Activated CD4-positive, alpha-beta T cell treated with anti-CD3 and anti-CD28 coated beads, Interleukin-2, Interleukin-4, amounts not matched to agents 100 ng/mL and 50 ng/mL, durations not matched to agents 16 hours and 8 hours (primary cell): ENCODE results near the gene SLC16A7.

ENCODE experiments used
- DNase-seq: peaks from one replicate; pipeline ENCODE4 v3.0.0-alpha.2; 2020; ENCODE audit warnings: low spot score

The SLC16A7 gene

DNA sequence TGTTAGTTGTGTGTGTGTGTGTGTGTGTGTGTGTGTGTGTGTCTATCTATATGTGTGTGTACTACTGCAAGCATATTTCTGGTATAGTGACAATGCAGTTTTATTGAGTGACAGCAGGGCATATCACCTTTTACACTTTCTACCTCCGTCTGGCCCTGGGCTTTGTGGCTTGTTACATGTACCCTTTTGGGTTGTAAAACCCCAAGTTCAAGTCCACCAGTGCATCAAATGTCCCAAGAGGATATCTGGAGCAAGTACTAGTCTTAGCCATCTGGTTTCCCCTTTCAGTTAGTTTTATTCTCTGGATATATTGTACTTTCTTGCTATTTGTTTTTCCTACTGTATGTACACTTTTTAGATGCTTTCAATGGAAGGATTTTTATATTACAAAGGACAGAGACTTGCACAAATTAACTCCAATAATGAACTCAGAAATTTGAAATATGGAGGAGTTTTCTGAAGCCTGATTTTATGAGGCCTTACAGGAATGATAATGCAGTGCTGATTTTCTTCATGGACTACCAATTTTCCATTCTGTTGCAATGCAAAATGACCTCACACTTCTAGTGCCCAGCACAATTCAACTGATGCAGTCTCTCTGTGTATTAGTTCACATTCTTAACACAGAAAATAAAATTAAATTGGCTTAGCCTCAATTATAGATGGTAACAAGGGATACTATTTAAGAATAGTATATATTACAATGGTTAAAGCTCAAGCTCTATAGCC, 29.1 kb downstream of the SLC16A7 start:
- DNase-seq = no peak

DNA sequence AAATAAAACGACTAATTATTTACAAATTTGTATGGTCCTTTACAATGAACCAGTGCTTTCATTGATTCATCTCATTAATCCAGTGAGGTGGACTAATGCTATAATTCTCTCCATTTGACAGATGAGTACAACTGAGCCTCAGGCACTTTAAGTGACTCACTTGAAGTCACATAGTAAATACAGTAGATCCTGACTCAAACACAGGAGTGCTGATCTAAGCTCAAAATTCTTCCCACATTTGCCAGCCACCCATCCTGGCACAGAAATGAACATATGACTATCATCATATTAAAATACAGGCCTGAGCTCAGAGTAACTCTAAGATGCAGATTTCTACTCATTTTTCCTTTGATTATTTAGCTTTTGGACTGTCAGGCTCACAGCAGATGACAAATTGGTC, 30.6 kb downstream of the SLC16A7 start:
- peak; percentile 6 for DNase-seq

DNA sequence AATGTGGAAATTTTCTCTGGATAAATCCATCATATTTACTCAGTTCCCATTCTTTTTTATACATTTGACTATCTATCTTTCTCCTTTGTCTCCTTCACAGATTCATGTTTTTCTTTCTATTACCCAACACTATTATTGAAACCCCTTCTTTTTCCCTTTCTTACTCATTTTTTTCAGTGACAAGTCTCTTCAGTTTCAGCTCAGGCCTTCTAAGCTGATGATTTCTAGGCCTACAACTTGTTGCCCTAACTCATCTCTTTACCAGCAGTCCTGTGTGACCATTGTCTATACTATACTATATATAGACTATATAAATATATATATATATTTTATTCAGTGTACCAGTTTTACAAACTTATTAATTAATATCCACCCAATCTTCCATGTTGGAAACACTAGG, 31.8 kb downstream of the SLC16A7 start:
- no peak for DNase-seq

DNA sequence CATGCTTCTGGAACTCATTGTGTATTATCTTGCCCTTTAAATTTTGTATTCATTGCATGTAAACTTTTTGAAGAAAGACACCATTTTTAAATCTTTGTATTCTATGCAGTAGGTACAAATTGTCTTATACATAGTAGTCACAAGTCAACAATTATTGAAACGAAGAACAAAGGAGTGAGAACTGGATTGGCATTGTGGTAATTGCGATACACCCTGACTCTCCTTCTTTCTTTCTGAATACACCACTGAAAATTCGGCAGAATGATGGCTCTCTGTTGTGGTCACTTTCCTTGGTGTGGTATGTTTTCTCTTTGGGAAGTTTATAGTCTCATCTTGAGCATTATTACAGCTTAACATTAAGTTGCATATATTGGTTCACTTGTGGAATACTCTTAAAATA, 34.1 kb downstream of the SLC16A7 start:
- DNase-seq = no peak

DNA sequence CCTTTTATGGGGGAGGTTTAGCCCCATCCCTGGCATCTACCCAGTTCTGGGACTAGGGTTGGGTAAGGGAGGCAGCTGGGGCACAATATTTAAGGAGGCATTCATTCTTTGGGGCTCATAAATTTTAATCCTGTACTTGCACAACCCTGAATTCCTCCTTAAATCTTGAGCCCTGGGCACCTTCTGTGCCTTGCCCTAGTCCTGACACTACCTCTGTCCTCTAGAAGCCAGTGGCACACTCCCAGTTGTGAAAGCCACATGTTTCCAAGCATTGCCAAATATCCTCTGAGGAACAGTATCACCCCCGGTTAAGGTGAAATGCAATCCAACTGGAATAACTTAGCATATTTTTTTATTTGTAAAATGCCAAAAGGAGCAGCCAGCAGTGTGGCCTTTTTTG, 36.6 kb downstream of the SLC16A7 start:
- DNase-seq = no peak

DNA sequence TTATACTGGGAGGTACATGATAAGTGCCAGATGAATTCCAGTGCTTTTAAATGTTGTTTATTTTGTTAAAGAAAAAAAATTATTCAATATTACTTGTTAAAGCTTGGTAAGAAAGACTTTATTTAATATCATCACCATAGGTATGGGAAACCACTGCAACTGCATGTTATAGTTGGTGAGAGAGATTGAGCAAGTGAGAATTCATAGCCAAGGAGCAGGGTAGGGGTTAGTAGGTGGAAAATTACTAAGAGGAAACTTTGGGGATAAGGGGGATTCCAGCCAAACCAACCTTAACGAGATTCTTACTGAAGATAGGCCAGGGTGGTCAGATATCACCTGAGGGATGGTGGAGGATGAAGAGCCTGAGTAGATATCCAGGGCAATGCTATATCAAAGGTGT, 38.4 kb downstream of the SLC16A7 start:
- DNase-seq = no peak

DNA sequence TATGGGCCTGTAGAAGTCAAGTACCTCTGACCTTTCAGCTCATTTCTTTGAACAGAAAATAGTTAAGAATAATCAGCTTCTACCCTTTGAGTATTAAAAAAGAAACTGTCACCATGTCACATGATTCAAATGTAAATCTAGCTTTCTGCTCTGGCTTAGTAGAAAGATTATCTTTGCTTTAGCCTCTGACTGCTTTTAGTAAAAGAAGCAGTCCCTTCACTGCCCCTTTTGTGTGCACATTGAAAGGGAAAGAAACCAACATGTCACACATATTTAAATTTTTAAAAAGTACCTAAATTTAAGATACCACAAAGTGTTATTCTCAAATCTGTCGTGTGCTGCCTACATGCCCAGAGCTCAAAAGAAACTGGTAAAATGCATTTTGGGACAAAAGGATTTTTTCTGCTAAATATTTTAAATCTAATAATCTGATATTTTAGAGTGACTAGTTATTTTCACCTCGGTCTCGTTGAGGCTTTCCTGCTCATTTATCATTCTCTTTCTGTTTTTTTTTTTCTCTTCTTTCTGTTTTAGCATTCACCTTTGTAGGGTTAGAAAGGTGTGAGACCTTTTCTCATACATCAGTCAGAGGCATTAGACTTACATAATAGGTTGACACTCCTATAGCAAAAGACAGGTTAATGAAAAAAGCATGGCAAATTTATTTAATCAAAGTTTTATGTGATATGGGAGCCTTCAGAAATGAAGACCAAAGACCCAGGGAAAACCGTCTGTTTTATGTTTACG, 41.3 kb downstream of the SLC16A7 start:
- no peak for DNase-seq

DNA sequence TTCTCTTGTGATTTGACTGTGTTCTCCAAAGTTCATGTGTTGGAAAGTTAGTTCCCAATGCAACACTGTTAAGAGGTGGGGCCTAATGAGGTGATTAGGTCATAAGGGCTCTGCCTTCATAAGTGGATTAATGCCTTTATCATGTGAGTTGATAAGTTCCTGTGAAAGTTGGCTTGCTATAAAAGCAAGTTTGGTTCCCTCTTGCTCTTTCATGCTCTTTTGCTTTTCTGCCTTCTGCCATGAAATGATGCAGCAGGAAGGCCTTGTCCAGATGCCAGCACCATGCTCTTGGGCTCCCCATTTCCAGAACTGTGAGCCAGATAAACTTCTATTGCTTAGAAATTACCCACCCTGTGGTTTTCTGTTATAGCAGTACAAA, 41.9 kb downstream of the SLC16A7 start:
- DNase-seq = no peak

DNA sequence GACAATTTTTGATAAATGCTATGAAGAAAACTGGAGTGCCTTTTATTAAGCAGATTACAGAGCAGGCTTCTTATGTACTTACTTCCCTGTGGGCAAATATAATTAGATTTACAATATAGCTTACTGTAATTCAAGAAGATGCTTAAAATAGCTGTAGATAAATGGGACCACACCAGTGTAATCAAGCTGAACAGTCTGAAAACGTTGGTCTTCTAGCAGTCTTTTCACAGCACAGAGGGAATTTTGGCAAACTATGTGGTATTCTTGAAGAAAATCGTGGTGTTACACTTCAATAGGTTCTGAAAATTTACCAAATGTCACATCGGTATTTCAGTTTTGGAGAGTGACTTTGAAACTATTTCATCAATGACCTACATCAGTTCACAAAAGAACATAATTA, 47.7 kb downstream of the SLC16A7 start:
- no peak for DNase-seq

DNA sequence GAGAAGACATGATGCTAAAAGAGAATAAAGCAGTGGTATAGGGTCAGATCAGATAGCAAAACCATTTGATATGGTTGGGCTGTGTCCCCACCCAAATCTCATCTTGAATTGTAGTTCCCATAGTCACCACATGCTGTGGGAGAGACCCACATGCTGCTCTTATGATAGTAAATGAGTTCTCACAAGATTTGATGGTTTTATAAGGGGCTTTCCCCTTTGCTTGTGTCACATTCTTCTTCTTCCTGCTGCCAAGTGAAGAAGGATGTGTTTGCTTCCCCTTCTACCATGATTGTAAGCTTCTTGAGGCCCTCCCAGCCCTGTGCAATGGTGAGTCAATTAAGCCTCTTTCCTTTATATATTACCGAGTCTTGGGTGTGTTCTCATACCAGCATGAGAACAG, 49.4 kb downstream of the SLC16A7 start:
- DNase-seq = no peak

DNA sequence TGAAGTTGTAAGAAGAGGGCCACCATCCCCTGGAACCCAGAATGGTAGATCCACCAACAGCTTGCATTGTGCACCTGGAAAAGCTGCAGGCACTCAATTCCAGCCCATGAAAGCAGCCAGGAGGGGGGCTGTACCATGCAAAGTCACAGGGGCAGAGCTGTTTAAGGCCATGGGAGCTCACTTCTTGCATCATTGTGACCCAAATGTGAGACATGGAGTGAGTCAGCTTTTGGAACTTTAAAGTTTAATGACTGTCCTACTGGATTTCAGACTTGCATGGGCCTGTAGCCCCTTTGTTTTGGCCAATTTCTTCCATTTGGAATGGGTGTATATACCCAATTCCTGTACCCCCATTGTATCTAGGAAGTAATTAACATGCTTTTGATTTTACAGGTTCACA, 50.8 kb downstream of the SLC16A7 start:
- no peak for DNase-seq

DNA sequence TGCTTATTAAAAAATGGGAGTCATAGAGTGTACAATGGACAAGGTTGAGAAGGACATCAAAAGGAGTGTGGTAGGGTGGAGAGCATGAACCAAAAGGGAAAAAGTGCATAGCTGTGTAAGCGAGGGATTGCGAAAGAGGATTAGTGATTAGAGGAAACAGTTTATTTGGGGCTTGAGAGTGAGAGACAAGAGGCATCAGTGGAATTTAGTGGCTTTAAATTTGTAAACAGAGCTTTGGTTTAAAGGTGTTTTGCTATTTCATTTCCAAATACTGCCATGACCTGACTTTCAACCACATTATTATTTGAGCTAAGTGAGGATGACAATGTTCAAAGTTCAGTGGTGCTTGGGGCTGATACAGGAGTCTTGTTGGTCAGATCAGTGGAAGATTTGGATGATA, 53.4 kb downstream of the SLC16A7 start:
- DNase-seq = no peak

DNA sequence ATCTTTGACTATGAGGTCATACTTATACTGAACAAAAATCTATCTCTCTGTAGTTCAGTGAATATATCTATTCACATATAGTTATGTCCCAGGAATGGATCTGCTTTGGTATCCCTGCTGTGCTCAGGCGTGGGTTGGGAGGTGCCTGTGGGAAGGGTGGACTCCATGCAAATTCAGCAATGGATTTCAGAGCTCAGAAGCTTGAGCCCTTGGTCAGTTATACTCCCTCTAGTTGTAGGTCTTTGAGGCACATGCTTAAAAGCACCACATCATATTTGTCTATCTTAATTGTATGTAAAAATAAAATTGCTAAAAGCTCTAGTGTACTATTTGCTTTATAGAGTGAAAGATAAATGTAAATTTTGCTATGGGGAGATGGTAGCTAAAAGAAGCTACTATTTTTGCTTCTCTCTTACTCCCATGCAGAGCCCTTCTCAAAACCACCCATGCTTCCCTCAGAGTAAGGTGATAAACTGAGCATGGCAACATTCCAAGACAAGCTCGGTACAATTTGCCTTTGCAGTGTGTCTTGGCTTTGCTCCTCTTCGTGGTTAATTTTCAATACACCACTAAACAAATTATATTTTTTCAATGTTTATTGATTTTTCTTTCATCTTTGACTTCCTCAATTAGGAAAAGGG, 54.9 kb downstream of the SLC16A7 start:
- DNase-seq = no peak

DNA sequence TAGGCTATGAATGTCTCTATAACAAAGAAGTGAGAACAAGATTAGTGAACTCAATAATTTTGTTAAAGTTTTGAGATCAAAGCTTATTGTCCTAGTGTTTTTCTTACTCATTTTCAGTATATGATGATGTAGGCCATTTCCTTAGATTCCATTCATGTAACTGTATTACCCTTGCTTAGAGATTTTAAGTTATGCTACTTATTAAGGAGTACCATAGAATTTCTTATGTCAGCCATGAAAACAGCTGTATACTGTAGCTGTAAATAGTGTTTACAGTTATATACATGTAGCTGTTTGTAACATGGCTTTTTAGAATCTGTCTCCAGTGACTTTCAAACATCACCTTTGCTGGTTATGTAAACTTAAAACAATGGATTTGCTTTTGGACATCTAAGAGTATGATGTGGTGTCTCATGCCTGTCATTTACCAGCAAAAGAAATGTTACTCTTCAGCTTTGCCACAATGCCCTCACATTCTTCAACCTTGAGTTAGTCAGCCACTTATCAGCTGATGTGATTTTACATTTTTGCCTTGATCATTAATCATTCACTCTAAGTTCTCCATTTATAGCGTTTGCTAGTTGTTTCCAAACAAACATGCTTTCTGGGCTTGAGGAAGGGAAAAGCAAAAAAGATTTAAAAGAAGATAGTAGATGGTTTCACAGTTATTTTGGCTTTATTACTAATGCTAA, 55.5 kb downstream of the SLC16A7 start:
- no peak for DNase-seq

DNA sequence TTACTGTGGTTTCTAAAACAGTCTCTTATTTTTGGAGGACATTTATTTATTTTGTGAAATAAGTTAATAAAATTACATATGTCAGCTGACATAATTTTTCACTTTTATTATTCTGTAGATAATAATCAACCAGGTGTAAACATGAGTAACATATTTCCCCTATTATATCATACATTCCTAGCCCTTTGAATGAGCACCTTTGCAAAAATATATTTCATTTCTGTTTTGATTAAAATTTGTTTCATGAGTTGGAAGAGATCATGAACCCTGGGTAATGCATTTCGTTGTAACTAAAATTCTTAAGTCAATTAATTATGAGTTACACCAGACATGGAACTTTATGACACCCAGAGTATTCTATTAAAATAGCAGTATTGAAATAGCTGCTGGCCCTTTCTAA, 56.3 kb downstream of the SLC16A7 start:
- no peak for DNase-seq

DNA sequence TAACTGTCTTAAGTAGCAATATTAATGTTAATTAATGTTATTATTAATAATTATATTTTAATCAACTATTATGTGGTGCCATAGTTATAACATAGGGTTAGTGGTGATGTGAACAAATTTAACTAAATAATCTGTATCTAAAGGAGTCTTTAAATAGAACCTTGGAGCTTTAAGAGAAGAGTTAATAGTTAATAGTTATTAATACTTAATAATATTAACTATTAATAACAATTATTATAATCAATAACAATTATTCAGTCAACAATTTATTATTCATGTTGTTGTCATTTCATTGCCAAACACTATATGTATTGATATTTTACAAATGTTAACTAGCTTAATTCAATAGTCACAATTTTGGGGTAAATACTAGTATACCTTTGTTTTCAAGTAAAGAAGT, 58.2 kb downstream of the SLC16A7 start:
- DNase-seq = no peak

DNA sequence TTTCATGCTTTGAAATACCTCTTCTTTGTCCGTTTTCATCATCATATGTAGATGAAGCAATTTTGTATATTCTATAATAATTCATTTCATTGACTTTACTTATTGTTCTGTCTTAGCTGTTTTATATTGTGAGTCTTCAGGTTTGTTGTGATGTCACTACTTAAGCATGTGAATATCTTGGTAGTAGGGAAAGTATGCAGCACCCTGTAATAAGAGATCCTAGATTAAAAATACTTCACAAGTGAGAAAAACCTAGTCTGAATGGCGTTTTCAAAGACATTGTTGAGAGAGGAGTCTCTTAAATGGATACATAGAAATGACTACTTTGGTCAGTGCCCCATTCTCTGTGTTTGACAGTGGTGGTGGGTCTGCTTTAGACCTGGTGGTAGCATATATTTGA, 61.4 kb downstream of the SLC16A7 start:
- no peak for DNase-seq

DNA sequence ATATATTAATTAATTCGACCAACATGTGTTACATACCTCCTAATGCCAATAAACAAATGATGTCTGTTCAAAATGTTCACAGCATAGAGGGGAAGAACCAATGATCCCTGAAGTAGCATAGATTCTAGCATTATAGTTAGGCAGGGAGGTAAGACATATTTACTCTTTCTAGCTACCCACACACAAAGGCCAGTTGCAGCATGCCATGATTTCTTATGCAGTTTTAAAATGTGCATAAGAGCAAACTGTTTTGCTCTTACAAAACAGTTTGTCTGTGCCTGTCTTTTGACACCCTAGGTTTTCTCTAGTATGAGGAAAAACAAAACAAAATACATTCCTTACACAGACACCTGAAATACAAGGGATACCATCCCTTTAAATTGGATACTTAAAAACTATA, 61.9 kb downstream of the SLC16A7 start:
- DNase-seq = no peak

DNA sequence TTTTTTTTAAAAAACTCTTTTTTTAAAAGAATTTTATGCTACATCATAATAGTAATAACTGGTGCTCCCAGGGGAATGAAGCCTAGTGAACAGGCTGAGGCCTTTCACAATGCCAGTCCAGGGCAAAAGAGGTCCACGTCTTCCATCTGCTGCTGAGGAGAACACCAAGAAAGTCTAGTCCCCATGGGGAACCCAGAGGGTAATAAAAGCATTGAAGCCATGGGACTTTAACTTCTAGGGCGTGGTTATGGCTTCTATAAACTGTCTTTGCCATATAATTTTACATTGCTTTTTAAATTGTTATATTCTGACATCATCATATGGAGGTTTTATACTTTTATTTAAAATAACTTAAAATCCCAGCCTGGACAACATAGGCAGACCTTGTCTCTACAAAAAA, 64.3 kb downstream of the SLC16A7 start:
- no peak for DNase-seq

DNA sequence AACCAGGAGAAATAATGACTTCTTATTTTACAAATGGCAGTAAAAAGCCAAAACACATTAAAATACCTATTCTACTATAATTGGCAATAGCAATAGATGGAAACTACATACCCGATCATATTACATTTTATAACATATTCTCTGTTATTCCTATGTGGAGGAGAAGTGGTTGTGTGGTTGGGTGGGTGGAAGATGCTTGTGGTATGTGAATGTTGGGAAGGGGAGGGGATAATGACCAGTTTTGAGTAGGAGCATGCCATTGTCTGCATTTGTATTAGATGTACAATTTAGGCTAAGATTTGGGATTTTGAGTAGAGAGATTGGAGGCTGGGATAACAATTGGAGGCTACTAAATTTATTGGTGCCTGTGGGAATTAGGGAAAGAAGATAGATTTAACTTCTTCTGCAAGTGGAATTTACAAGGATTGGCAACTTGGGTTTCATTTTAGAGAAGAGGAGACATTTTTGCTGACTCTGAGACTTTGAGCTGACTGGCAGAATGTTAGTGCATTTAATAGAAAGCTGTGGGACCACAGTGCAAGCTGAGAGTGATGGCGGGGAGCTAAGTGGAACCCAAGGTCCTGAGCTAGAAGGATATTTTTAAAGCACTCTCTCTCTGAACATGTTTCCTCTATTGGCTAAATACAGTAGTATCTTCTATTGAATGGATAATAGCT, 65.2 kb downstream of the SLC16A7 start:
- no peak for DNase-seq

DNA sequence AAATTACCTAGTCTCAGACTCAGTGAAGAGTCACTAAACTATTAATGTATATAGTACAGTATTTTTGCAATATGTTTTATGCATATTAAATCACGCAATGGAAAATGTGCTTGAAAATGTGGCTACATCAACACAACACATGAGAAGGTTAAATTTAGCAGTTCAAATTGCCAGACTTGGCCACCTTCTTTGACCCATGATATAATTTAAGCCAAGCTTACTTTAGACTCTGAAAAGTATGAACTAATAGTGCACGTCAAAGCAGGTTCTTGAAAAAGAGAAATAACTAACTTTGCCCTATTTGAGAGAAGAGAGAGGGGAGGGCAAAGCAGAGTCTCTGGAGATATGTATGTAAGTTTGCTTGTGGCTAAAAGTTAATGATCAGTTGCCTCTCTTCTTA, 68.7 kb downstream of the SLC16A7 start:
- no peak for DNase-seq

DNA sequence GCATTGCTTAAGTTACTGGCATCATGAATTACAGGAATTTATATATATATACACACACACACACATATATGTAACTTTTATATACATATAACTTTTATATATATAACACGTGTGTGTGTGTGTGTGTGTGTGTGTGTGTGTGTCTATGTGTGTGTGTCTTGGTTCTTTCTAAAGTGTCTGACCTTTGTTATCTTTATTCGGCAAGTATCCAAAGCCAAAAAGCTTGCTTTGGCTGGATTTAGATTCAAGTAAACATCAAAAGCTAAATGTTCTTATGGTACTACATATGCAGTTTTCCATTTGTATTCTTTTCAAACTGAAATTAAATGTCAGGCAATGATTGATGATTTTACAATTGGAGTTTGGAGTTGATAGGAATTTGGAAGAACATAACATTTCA, 69.9 kb downstream of the SLC16A7 start:
- DNase-seq = no peak
